NCI-H1417 (cell line): ENCODE data around the gene C1QA.

ENCODE experiments used
- DNase-seq, 3 experiments: peaks; one replicate each; lab custom pipeline; 2025; lab: John Stamatoyannopoulos, UW

C1QA gene

DNA sequence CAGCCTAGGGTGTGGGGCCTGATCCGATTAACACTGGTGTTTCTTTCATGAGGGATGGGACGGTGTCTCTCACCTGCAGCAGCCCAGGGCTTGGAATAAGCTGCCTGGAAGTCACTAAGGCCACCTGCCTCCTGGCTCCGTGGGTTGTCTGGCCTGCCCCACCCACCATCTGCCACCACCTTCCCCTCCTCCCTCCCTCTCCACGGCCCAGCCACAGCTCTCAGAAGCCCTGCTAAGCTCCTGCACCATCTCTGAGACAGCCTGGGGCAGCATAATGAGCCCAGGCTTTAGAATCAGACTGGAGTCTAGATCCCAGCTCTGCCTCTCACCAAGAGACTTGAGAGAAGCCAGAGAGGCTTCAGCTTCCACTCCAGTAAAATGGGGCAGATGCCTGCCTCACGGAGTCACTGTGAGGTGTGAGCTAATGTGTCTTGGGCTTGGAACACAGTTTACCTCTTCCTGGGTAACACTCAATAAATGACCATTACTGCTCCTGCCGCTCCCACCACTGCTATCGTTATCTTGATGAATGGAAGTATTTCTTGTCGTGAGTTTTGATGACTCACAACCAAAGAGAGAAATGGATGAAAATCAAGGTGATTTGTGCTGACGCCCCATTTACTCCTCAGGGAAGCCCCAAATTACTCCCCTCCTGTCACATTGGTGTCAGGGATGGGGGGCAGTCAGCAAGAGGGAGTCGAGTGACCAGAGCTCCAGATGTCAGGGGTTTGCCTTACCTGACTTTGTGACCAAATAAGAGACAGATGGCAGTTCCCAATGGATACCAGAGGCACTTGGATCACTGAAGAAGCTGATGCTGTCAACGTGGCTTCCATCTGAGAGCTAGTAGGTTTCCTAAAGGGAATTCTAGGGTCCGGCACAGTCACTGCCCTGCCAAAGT lies 23.5 kb upstream of the C1QA start:
- DNase-seq = peak; percentile 79 to 88 (median 79)

DNA sequence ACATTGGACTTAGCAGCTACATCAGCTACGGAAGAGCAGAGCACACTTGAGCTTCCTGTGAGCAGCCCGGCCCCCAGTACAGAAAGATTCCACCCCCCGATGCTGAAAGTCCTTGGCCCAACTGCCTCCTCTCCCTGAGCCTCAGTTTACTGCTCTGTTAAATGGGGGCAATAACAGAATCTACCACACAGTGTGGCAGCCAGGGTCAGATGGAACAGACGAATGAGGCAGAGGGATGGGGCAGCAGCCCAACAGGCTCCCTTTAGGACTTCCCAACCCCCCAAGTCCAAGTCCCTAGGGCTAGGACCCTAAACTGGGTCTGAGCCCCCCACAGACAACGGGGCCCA lies 22.9 kb upstream of the C1QA start:
- no peak for DNase-seq

DNA sequence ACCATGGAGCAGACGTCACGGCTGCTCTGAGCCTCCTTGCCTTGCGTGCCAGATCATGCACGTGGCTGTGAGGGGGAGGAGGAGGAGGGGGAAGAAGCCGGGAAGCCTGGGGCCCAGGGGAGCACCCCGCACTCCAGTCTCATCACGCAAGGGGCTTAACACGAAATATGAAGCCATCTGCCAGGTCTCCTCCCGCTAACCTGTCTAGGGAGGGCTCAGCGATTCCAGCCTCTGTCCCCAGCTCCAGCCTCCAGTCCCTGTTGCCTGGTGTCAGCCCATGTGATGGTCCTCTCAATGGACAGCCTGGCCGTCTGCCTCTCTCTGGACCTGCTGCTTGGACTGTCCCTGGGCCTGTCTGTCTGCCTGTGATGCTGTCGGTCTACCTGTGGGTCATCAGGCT lies 22.5 kb upstream of the C1QA start:
- peak in 1 of 3 experiments; percentile 22 for DNase-seq

DNA sequence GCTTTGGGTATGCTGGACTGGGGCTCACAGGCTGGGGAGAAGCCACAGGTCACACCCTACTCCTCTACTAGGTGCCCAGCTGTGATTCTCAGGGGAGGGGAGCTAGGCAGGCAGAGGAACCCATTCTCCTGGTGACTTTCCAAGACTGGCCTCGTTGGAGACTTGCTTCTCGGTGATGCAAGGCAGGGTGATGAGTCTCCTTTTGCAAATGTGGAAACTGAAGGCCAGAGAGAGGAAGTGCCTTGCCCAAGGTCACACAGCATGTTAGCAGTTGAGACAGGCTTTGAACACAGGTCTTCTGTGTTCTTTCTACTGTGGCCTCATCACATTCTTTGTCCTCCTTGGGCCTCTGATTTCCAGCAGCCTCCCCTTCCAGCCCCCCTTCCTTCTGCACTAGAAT lies 20.5 kb upstream of the C1QA start:
- DNase-seq = no peak

DNA sequence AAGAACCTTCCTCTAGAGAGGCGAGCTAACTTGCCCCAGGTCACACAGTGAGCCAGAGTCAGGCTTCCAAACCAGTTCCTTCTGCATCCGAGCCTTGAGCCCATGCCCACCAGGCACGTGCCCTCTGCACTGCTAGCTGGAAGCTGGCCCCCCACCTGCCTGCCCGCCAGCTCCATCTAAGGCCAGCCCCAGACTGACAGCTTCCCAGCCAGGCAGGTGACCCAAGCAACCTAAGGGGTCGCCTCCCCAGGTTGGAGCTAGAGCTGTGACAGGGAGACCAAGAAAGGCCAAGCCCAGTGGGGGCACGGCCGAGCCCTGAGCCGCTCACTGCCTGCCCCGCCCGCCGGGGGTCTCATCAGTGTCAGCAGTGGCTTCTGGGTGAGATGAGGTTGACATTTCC lies 19.9 kb upstream of the C1QA start:
- DNase-seq = no peak

DNA sequence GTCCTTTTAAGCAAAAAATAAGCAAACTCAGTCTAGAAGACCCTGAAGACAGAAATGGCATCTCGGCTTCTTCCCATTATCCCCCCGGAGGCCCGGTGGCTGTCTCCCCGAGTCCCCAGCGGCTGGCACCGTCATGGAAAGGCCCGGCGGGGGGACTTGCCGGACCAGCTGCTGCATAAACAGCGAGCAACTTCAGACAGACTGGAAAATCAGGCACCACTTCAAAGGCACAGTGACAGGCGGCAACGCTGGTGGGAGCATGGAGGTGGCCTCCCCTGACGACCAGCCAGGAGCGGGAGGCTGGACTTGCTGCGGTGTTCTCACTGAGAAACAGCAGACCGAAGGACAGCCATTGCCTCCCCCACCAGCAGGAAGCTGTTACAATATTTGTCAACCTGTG lies 18.4 kb upstream of the C1QA start:
- DNase-seq = peak in 2 of 3 experiments; percentile 72 to 84

DNA sequence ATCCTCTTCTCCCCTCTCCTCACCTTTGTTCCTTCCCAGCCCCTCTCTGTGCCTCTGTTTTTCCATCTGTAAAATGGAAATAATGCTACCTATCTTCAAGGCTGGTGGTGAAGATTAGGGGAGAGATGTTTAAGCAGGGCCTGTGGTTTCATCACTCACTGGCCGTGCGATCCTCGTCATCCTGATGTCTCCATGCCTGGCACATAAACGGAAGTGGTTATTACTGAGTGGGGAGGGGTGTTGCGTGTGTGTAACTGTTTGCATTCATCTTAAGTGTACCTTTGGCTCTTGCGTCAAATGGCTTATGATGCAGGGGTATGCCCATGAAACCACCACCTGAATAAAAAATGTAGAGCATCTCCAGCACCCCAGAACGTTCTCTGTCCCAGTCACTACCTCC lies 17.2 kb upstream of the C1QA start:
- peak in 2 of 3 experiments; percentile 21 to 47 for DNase-seq

DNA sequence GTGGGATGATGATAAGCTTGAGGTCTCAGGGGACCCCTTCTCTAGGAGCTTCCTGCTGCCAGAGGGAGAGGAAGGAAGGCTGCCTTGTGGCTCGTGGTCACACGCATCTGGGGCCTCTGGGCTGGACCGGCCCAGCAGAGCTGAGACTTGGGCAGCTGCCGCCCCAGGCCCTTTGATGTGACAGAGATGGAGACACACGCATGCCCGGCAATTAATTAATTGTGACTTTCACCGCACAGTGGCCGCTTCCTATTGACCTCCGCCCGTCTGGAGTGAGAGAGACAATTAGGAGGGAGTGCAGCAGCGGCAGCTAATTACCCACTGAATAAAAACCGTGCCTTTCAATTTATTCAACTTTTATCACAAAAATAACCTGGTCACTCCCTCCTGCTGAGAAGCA lies 16.6 kb upstream of the C1QA start:
- DNase-seq = peak in 2 of 3 experiments; percentile 34 to 67

DNA sequence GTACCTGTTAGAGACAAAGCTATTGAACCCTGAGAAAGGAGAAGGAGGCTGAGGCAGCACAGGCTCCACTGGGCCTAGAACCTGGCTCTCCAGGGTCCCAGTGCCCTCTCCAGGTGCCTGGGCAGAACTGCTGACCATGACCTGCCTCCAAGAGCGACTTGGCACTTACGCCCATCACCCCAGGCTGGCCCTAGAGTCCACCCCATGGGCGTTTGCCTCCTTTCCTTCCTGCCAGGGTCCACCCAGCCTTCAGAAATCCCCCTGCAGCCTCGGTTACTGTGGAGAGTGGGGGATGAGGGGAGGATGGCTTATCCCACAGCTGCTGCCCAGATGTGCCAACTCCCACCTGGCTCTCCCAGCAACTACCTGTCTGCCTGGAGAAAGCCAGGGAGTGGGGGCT lies 14.7 kb upstream of the C1QA start:
- no peak for DNase-seq

DNA sequence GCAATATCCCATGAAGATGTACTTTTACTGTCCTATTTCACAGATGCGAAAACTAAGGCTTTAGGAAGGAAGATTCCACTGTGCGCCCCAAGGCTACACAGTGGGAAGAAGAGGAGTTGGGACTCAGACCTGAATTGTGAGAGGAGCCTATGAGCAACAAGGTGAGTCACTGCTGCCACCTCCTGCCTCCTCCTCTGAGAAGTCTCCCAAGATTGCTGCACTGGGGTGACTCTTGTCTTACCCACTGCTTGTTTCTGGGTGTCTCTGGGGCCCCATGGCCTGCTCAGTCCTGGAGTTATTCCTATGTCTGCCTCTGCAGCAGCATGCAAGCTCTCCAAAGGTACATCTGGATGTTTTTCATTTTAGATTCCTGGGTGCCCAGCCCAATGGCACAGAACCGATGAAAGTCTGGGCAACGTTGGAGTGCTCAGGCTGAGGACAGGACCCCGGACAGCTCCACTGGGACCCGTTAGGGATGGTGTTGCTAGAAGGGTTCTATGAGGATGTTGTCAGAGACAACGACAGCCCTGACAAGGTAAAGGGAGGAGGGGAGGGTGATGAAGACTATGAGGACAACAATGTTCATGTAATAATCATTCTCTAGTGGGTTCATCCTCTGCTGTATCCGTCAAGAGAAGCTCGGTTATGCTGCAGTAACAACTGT lies 11.0 kb upstream of the C1QA start:
- DNase-seq = no peak

DNA sequence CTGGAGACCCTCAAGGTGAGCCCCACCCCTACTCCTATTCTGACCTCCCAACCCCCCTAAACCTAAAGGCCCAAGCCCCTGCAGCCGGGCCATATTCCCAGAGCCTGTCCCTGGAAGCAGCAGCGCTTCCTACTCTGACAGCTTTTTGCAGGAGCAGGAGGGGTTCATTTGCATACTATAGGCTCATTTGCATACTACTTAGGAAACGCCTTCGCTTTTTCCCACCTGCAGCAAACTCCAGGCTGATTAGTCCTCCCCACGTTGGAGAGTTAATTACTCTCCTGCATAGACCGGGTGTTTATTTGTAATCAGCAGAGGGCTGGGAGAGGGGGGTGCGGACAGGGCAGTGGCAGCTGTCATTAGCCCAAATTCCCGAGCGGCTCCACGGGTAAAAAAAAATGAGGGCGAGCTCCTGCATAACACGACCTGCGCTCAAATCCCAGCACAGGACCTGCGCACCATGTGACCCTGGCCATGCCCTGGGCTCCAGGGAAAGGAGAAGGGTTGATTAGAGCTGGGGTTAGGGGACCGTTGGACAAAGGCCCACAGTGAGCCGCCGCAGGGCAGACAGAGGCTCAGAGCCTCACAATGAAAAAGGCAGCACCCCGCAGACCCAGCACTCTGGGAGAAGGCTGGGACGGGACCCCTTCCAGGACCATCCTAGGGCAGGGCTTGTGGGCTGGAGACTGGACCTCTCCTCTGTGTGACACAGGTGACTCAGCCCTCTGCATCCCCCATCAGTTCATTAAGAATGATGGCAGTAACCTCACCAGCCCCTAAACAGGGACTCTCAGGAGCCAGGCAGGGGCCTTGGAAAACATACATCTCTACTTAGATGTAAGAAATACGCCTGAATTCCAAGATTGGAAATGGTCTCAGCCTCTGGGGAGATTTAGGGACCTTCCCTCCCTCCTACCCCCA lies 9.9 kb upstream of the C1QA start:
- peak in 2 of 3 experiments; percentile 15 to 48 for DNase-seq

DNA sequence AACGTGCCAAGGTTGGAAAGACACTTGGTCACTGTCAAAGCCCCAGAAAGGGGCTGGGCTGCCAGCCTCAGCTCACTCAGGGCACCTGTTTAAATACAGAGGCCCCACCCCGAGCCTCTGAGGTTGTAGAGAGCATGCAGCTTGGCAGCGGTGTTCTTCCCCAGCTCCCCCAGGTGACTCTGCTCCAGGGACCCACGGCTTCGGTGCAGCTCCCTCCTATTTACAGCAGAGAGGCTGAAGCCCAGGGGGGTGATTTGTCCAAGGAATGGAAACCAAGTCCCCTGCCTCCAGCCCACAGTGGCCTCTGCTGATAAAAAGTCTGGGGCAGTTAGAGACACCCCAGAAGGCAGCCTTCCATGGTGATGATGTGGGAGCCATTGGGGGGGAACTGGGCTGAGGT lies 9.1 kb upstream of the C1QA start:
- DNase-seq = peak; percentile 40 to 70 (median 56)

DNA sequence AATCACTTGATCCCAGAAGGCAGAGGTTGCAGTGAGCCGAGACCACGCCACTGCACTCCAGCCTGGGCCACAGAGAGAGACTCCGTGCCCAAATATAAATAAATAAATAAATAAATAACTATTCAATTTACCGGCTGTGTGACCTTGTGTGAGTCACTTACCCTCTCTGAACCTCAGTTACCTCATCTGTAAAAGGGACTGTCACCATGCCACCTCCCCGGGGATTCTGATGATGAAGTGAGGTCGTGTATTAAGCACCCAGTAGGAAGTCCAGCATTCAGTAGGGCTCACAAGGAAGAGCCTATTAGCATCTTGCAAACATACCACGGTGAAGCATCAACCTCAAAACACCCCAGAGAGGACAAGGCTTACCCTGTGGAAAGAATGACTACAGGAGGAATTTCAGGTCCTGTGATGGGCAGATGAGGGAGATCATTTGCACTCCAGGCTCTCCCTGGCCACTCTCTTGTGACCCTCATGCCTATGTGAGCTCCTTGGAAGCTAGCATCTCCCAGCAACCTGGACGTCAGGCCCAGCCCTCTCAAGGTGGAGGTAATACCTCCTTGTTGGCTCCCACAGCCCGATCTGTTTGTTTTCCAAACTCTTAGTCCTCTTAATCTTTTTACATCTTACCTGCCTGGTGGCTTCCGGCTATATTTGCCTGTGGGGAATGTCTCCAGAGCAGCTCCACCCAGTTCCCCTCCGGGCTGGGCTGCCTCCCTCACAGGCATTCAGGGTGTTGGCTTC lies 7.6 kb upstream of the C1QA start:
- DNase-seq = no peak

DNA sequence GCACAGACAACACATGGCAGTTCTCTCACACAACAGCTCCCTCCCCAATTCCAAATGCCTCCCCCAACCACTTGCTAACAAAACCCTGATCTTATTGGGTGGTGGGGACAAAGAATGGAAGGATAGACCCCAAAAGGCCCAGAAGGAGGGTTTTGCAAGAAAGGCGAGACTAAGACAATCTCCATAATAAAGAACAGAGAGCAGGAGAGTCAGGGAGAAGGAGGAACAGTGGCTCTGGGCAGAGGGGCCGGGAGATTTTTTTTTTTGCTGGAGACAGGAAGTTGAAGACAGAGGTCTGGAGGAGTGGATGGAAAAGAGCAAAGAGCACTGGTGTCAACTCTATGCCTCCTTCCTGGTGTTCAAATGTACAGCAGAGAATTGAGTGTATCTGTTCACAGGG lies 6.5 kb upstream of the C1QA start:
- DNase-seq = no peak

DNA sequence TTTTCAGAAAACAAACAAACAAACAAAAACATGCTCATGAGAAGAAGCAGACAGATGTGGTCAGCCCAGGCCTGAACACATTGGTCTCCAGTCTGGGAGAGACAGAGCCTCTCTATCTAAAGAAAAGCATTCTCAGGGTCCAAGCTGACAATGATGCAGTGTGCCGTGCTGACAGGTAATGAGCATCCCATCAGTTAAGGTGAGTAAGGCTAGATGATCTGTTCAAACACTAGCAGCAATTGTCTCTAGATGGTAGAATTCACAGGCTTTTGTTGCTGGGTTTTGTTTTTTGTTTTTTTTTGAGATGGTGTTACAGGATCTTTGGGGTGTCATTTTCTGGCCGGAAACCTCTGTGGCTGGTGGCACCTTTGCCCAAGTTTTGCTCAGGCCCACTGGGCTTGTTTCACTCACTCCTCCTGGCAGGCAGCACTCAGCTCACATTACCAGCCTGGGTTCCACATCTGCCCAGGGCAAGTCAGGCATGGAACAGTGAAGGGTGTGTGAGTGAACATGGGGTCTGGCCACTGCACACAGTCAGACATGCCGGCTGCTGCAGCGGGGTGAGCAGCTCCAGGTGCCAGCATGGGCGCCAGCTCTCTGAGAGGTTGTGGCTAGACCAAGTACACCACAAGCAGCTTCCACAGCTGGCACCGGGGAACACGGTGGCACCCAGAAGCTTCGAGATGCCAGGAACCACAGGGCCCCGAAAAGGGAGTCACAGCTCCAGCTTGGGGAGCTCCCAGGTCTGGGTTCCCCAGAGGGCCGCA lies 2.5 kb upstream of the C1QA start:
- DNase-seq = no peak

DNA sequence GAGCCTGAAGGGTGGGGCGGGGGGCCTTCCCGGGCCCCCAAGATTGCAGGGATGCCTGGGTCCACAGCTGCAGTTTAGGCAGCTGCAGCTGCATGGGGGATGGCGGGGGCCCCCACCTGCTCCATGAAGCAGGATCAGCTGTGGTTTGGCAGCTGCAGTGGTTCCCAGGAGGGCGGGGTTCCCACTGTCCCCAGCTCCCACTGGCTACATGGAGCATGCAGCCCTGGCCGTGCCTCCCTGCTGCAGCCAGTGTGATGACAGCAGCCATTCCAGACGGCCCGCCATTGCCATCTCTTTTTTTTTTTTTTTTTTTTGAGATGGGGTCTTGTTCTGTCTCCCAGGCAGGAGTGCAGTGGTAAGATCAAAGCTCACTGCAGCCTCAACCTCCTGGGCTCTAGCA lies 992 bp upstream of the C1QA start:
- peak in 1 of 3 experiments; percentile 30 for DNase-seq

DNA sequence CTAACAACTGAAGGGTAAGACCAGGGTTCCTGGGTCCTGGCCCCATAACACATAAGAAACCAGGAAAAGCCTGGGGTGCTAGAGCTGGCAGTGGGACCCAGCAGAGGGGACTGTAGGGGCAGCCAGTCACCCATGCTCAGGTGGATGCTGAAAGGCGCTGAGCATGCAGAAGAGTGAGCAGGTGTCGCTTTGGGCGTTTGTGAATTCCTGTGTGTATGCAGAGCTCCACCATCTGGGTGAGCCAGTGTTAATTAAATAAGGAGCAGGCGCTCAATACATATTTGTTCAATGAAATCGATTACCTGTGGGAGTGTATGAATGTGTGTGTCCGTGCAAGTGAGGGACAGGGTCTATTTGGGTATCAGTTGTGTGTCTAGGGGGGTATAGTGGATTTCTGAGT lies 499 bp downstream of the C1QA start:
- DNase-seq = peak; percentile 55 to 81 (median 57)

DNA sequence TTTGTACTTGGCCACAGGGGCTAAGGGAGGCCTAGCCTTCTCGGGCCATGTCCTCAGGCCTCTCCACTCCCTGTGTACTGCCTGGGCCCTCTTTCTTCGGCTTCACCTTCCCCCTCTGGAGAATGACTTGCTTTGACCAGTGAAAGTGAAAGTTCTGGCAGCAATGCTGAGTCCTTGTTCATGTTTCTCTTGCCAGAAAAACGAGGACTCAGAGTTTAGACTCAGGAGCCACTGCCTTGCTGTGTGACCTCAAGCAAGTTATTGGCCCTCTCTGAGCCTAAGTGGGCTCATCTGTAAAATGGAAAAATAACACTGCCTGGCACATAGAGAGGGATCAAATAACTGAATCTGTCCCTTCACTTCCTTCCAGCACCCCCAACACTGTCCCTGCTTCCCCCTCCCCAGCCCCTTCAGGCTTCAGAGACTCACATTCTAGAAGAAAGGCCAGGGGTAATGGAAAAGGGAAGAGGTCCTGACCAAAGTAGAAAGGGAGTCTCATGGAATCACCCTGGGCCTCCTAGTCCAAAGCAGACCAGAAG lies 1.5 kb downstream of the C1QA start:
- no peak for DNase-seq

DNA sequence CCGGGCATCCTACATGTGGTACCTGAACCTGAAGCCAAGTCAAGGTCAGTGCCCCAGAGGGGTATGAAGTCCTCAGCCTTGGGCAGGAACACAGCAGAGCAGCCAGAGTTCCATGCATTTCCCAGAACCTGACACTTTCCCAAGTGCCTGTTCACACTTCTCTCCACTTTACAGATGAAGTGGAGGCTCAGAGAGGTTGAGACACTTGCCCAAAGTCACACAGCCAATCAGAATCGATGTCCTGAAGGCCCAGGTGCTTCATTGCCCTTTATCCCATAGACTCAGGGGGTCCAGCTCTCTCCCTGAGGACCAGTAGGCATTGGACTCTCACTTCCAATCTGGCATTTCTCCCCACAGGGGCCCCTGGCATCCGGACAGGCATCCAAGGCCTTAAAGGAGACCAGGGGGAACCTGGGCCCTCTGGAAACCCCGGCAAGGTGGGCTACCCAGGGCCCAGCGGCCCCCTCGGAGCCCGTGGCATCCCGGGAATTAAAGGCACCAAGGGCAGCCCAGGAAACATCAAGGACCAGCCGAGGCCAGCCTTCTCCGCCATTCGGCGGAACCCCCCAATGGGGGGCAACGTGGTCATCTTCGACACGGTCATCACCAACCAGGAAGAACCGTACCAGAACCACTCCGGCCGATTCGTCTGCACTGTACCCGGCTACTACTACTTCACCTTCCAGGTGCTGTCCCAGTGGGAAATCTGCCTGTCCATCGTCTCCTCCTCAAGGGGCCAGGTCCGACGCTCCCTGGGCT lies 2.2 kb downstream of the C1QA start:
- no peak for DNase-seq

DNA sequence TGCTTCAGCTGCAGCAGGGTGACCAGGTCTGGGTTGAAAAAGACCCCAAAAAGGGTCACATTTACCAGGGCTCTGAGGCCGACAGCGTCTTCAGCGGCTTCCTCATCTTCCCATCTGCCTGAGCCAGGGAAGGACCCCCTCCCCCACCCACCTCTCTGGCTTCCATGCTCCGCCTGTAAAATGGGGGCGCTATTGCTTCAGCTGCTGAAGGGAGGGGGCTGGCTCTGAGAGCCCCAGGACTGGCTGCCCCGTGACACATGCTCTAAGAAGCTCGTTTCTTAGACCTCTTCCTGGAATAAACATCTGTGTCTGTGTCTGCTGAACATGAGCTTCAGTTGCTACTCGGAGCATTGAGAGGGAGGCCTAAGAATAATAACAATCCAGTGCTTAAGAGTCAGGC lies 2.9 kb downstream of the C1QA start:
- DNase-seq = no peak
